ENCODE results near the gene ZNF217.
A peak's percentile ranks its signal among the peaks of the same experiment; 100 is the strongest.
"Not testable (repeated sequence)": the region's sequence is repeated elsewhere in the genome, so short reads cannot be mapped to it uniquely, and the experiment has no call there.

The ZNF217 gene

DNA sequence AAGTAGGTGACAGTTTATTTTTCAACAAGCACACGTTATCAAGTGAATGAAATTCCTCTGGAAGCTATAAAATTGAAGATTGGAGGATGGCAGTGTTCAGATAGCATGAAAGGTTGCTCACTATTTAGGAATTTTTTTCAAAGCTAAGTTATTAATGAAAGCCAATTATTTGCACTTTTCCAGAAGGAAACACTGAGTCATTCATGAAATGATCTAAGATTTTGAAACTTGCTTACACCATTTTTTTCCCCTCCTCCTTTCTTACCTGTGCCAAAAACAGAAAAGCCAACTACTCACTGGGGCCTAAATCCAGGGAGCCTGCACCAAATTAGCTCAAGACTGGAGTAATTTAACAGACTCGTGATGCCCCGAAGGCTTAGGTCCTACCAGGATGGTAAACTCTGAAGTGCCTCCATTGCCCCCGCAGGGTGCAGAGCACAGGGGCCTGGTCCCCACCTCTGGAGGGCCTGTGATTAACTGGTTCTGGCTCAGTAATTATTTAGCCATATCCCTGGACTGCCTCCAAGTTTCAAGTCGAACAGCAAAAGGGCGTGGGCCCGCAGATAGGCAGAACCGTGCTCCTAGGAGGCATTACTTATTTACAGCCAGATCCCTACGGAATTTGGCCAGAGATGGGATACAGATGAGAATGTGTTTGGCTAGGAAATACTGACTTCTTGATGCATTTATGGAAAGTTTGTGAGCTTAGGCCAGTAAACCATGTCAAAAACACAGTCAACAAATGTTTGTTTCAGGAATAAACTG, 28.0 kb upstream of the ZNF217 start:
- peak; percentile 35 for DNase-seq (ENCODE audit: low spot score)

GRCh38 chr20:53618490-53619000, 24.9 kb upstream of the ZNF217 start:
- not testable (repeated sequence) for DNase-seq (ENCODE audit: low spot score)

GRCh38 chr20:53617791-53618489, 24.3 kb upstream of the ZNF217 start:
- DNase-seq (ENCODE audit: low spot score), result no peak

- not testable (repeated sequence) for DNase-seq (ENCODE audit: low spot score)
Measured at GRCh38 chr20:53616489-53616888, 22.9 kb upstream of the ZNF217 start.

GRCh38 chr20:53613748-53614147, 20.1 kb upstream of the ZNF217 start:
- DNase-seq (ENCODE audit: low spot score), result no peak

DNA sequence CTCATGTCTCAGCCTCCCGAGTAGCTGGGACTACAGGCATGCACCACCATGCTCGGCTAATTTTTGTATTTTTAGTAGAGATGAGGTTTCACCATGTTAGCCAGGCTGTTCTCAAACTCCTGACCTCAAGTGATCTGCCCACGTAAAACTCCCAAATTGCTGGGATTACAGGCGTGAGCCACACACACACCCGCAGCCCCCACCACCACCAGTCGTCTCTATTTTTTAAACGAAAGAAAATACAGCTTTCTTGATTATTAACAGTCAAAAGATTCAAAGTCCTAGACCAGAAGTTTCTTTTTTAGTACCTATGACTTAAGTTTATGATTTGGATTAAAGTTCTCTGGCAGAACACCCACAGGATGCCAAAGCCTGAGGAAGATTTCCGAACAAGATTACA, 18.6 kb upstream of the ZNF217 start:
- DNase-seq (ENCODE audit: low spot score), result not testable (repeated sequence)

- DNase-seq (ENCODE audit: low spot score), result peak; percentile 25
Measured at GRCh38 chr20:53611449-53611894, 17.8 kb upstream of the ZNF217 start.

DNA sequence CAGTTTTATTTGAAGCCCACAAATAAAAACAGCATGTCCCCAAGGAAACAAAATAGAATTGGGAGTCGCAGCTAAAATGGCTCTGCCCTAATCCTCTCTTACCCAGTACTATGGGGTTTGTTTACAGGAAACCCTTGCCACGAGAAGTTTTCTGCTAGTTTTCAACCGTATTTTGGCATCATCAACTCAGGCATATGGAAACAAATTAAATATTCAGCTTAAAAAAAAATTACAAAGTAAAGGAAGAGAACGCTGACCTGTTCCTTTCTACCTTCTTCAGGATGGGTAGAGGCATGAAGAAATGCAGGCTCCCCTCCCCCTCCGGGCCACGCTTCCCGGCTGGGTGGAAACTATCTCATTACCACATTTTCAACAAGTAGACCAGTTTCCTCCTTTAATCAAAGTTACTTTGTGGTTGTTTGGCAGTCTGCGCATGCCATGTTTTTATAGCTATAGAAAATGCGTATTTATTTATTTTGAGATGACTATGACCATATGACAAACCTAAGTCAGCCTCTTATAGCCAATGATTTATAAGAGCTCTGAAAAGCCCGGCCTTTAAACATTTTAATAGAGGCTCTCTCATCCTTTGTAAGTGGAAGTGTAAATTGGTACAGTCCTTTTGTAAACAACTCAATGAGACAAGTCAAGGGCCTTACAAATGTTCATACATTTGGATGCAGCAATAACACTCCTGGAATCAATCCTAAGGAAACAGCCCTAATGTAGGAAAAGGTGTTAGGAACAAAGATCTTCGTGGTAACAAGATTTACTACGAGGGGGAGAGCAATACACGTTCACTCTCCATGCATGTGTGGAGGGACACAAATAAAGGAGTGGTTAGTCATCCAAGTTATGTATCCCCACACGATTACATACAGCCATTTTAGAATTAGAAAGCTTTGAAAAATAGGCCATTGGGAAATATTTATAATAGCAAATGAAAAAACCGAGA, 16.1 kb upstream of the ZNF217 start:
- DNase-seq (ENCODE audit: low spot score), result peak; percentile 71

- DNase-seq (ENCODE audit: low spot score), result no peak
Measured at GRCh38 chr20:53608456-53609452, 15.1 kb upstream of the ZNF217 start.

GRCh38 chr20:53608071-53608455, 14.4 kb upstream of the ZNF217 start:
- DNase-seq (ENCODE audit: low spot score), result no peak

DNA sequence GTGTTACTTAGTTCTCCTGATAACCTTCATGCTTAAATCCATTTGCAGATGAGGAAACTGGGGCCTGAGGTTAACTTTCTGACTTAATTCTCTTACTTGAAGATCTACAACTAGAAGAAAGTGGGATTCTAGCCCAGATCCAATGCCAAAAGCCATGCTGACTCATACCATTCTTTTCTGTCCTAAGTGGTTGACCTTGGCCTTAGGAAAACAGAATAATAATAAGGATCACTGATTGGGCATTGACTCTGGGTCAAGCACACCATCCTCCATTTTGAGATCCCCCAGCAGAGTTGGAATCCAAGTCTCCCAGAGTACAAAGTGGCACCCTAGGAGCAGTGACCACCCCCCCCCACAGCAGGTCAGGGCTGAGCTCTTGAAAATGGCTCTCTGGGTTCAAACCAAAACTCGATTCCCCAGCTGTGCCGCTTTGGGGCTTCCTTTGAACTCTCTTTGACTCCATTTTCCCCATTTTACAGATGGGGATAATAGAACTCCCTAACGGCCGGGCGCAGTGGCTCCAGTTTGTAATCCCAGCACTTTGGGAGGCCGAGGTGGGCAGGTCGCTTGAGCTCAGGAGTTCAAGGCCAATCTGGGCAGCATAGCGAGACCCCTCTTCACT, 12.8 kb upstream of the ZNF217 start:
- no peak for DNase-seq (ENCODE audit: low spot score)

DNA sequence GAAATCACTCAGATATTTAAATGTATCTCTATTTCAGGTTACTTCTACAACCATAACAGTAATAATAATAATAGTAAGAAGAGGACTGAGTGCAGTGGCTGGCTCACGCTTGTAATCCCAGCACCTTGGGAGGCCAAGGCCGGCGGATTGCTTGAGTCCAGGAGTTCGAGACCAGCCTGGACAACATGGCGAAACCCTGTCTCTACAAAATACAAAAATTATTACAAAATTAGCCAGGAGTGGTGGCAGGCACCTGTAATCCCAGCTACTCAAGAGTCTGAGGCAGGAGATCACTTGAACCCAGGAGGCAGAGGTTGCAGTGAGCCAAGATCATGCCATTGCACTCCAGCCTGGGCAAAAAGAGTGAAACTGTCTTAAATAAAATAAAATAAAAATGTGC, 11.8 kb upstream of the ZNF217 start:
- not testable (repeated sequence) for DNase-seq (ENCODE audit: low spot score)

DNA sequence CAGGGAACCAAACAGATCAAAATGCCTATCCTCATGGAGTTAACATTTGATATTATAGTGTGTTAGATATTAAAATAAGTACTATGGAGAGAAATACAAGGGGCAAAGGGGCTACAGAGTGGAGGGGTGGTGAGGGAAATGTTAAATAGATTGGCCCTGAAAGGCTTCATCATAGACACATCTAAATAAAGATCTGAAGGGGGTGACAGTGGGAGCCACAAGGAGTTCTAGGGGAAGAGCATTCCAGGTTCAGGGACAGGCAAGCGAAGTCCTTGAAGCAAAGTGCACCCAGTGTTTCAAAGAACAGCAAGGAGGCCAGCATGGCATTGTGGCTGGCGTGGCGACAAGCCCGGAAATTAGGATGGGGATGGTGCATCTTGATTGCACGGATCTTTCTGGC, 11.2 kb upstream of the ZNF217 start:
- DNase-seq (ENCODE audit: low spot score), result not testable (repeated sequence)

- no peak for DNase-seq (ENCODE audit: low spot score)
Measured at GRCh38 chr20:53602661-53603060, 9.0 kb upstream of the ZNF217 start.

GRCh38 chr20:53599910-53600632, 6.4 kb upstream of the ZNF217 start:
- no peak for DNase-seq (ENCODE audit: low spot score)

DNA sequence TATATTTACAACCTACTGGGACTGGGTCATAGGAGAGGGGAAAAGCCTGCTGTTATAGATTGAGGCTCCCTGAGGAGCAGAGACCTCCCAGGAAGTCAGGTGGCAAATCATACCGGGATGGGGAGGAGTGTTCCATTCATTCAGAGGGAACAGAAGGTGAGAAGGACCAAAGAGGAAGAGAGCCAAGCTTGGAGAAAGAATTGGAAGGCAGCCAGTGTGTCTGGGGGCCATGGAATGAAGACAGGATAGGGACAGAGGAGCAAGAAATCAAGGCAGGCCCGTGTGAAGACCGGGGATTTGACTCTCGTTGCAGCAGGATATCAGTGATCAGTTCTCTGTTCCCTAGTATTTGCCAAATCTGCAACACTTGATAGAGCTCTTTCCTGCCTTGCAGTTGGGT, 5.7 kb upstream of the ZNF217 start:
- no peak for DNase-seq (ENCODE audit: low spot score)

DNA sequence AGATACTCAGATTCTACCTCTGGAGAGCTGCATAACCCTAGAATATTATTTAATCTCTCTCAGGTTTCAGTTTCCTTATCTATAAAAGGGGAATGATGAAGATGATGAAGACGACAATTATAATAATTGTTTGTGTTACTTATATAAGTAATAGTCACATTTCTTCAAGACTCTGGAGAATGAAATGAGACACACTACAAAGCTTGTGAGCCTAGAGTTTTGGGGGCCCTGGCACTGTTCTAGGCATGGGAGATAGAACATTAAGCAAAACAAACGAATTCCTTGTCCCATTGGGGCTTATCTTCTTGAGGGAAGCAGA, 5.4 kb upstream of the ZNF217 start:
- no peak for DNase-seq (ENCODE audit: low spot score)

DNA sequence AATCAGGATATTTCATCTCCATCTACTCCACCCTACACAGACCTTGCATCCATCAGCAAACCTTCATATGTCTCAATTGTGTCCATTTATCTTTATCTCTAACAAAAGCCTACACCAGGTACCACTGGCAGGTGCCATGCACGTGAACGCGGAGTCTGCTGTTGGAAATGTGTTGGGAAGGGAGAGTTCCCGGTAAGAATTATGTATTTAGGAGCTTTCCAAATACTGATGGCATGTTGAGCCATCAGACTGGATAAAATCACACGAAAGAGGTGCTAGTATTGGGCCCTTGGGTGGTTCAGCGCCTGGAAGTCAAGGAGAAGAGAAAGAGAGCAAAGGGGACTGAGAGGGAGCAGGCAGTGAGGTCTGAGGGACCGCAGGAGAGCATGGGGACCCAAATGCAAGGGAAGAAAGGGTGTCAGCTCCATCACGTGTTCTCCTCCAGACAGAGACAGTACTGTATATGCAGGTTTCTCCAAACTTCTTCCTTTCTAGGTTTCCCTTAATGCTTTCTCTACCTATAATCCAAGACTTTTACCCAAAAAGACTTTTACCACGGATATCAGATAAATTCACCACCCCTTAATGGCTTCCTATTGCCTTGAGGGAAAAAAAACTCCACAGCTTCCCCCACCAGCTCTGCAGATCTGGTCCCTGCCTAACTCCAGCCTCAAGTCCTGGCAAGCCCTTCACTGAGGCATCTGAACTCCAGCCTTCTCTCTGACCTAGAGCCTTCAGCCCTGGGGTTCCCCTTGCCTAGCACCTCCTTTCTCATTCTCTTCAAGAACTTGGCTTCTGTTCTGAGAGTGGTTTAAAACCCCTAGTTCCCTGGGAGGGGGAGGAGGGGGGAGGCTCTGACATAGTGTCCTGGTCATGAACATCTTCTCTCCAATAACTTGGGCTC, 4.8 kb upstream of the ZNF217 start:
- no peak for DNase-seq (ENCODE audit: low spot score)

Measured in NAMALWA (cell line).